ENCODE results near the gene NLRC5.
"Not testable (repeated sequence)": the region's sequence is repeated elsewhere in the genome, so short reads cannot be mapped to it uniquely, and the experiment has no call there.

NLRC5 gene

DNA sequence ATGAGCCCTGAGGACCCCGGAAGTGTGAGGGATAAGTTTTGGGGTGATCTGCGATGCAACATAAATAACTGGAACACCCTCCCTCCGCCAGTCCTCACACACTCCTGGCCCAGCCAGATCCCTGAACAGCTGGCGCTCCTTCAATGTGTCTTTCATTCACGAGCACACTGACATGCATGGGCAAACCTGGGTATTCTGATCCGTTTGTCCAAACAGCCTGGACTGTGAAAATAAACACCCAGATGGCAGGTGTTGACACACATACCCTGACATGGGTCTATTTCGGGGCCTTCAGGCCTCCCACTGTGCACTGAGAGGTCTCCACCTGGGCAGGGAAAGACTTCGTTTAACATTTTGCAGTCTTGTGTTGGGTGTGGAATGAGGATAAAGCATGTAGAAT is 100.0 kb downstream of the NLRC5 start:
- DNase-seq (ENCODE audit: low read depth), result no peak

DNA sequence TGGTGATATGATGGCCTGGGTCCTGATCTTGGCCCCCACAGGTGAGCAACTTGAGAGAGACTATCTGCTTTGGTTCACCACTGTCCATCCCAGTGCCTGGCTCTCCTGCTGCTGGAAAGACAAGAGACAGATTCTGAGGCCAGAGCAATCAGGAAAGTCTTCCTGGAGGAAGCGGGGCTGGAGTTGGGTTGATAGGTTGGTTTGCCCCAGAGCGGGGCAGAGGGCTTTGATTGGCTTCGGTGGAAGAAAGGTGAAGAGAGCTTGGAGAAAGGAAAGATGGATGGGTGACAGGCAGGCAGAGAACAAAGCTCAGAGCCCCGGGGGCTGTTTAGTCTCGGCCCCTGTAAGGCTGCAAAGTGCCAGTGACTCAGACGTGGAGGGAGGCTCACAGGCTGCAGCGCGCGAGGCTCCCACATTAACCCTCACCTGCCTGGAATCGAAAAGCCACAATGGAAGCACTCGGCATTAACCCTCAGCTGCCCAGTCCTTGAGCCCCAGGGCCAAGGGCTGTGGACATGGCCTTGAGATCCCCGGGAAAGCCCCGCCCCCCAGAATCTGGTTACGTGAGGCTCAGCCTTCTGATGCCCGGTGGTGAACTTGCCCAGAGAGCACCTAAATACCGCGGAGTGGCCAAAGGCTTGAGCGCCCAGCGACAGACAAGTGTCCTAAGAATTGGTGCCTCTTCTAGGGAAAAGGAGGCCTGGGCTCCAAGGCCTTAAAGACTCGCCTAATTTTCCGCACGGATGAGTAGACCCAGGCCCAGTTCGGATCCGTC is 102.0 kb downstream of the NLRC5 start:
- no peak for DNase-seq (ENCODE audit: low read depth)
- peak overlapping the region; percentile 61 for H3K4me3 ChIP-seq (ENCODE audit: low read depth, low read length)

More for the DNA sequence above, 100.0 kb downstream of the NLRC5 start:
- H3K4me3 ChIP-seq (ENCODE audit: low read depth, low read length), result no peak overlapping the region

- H3K4me3 ChIP-seq (ENCODE audit: low read depth, low read length), result peak within 1 kb of the TSS; percentile 61
- DNase-seq (ENCODE audit: low read depth), result no peak
Observed at GRCh38 chr16:57091975-57092785, 102.8 kb downstream of the NLRC5 start, which contains the start of gene CPNE2. Gene CPNE2 (plus strand): TSS chr16:57092583. CDS start chr16:57110743, 18,160 bp downstream.

DNA sequence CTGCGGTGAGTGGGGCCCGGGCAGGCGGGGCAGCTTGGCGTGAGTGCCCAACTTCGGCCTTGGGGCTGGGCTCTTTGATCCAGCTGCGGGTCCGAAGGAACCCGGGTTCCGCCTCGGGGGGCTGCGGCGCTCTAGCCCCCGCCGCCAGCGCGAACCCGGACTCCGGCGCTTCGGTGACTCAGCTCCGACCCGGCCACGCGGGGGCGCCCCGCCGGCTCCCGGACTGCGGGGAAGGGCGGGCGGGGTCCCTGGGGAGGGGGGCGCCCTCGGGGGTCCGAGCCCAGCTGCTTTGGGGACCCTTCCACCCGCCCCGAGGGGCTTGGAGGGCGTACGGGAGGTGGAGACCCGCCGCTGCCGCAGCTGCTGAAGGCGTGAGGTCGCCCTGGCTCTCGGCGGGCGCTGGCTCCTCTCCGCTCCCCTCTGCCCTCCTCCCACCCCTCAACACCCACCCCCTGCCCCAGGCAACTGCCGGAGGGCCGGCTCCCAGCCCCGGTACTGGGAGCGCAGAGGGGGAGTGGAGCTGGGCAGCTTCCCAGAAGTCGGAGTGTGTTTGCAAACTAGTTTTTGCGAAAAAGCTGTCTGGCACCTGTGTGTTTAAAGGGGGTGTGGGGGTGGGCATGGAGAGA is 103.5 kb downstream of the NLRC5 start:
- peak overlapping the region; percentile 61 for H3K4me3 ChIP-seq (ENCODE audit: low read depth, low read length)
- DNase-seq (ENCODE audit: low read depth), result no peak

DNA sequence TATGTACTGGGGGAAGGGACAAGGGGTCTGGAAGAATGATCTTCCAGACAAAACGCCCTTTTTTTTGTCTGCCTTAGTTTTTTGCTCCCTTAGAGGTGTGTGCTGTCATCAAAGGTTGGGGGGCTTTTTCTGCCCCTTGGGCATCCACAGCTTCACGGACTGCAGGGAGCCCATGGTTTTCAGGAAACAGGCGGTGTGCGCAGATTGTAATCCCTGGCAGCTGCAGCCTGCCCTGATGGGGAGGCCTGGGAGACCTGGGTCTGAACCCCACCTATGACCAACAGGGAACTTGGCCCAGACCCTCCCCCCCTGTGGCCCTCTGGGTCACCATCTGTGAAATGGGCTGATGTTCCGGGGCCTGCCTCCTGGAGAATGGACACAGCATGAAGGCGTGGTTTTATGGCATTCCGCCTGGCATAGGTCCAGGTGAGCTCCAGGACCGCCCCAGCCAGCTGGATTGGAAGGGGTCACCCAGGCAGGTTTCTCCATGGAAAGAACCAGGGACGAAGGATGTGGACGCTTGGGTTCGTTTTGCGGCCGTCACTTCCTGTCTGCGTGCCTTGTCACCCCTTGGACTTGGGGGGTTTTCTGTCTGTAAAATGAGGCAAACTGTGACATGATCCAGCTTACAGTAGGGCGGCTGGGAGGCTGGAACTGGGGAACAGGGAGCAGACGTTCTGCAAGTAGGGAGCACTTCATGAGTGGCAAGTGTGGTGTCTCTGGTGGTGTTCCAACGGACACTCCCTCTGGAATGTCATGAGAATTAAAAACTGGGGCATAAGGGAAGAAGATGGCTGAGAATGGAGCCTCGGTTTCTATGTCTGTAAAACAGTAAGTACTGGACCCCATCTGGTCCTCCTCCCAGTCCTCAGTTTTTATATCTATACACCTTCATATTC is 104.6 kb downstream of the NLRC5 start:
- no peak for DNase-seq (ENCODE audit: low read depth)
- peak overlapping the region; percentile 61 for H3K4me3 ChIP-seq (ENCODE audit: low read depth, low read length)

GRCh38 chr16:57094911-57095310 is 105.6 kb downstream of the NLRC5 start:
- H3K4me3 ChIP-seq (ENCODE audit: low read depth, low read length), result no peak overlapping the region
- no peak for DNase-seq (ENCODE audit: low read depth)

DNA sequence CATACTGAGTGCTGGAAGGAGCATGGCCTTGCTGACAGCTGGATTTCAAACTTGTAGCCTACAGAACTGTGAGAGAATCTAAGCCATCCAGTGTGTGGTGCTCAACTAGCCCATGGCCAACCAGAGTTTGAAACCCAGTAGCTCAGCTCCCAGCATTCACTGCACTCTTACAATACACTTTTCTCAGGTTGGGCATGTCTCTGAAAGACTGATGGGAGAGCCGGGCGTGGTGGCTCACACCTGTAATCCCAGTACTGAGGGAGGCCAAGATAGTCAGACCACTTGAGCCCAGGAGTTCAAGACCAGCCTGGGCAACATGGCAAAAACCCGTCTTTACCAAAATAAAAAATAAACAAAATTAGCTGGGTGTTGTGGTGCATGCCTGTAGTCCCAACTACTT is 106.8 kb downstream of the NLRC5 start:
- H3K4me3 ChIP-seq (ENCODE audit: low read depth, low read length), result no peak overlapping the region
- no peak for DNase-seq (ENCODE audit: low read depth)

GRCh38 chr16:57096793-57097192 is 107.4 kb downstream of the NLRC5 start:
- DNase-seq (ENCODE audit: low read depth), result no peak

DNA sequence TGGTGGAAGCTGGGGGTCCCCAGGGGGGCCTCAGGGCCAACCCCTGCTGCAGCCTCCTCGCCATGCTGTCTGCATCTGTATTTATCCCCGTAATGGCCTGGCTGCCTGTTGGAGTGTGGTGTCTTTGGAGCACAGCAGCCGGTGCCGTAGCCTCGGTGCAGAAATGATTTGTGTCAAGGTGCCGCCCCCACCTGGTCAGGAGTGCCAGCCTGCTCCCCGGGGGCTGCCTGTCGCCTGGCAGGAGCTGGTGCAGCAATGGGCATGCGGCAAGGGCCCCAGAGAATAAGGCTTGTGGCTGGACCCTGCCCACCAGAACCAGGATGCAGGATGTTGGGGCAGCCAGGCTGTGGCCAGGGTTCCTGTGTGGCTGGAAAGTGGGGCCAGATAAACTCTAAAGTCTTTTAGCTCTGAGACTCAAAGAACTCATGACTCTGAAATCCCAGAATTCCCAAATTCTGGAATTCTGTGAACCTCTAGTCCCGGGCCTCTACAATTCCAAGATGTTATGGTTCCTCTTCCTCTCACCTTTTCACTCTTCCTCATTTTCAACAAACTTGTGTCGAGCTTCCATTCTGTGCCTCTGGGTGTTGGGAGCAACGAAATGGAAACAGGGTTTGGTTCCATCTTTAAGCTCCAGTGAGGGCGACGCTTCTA is 109.0 kb downstream of the NLRC5 start:
- H3K4me3 ChIP-seq (ENCODE audit: low read depth, low read length), result no peak overlapping the region
- DNase-seq (ENCODE audit: low read depth), result no peak

More at GRCh38 chr16:57096793-57097192, 107.4 kb downstream of the NLRC5 start:
- H3K4me3 ChIP-seq (ENCODE audit: low read depth, low read length), result no peak overlapping the region

- not testable (repeated sequence) for H3K4me3 ChIP-seq (ENCODE audit: low read depth, low read length); DNase-seq (ENCODE audit: low read depth)
Observed at GRCh38 chr16:57099965-57100364, 110.6 kb downstream of the NLRC5 start.

DNA sequence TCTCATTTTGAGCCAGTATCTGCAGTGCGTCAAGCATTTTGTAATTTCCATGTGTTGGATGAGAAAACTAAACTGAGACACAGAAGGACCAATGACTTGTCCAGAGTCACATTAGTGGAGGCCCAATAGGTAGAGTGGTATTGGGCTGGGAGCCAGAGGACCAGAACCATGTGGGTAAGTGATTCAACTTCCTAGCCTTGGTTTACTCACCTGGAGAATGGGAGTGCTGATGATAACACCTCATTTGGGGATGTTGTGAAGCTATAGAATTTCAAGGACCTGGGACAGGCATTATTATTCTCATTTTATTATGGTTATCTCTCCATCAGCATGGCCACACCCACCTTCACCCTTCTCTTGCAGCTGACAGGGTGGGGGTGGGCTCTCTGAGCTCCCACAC is 111.1 kb downstream of the NLRC5 start:
- no peak overlapping the region for H3K4me3 ChIP-seq (ENCODE audit: low read depth, low read length)
- DNase-seq (ENCODE audit: low read depth), result no peak

DNA sequence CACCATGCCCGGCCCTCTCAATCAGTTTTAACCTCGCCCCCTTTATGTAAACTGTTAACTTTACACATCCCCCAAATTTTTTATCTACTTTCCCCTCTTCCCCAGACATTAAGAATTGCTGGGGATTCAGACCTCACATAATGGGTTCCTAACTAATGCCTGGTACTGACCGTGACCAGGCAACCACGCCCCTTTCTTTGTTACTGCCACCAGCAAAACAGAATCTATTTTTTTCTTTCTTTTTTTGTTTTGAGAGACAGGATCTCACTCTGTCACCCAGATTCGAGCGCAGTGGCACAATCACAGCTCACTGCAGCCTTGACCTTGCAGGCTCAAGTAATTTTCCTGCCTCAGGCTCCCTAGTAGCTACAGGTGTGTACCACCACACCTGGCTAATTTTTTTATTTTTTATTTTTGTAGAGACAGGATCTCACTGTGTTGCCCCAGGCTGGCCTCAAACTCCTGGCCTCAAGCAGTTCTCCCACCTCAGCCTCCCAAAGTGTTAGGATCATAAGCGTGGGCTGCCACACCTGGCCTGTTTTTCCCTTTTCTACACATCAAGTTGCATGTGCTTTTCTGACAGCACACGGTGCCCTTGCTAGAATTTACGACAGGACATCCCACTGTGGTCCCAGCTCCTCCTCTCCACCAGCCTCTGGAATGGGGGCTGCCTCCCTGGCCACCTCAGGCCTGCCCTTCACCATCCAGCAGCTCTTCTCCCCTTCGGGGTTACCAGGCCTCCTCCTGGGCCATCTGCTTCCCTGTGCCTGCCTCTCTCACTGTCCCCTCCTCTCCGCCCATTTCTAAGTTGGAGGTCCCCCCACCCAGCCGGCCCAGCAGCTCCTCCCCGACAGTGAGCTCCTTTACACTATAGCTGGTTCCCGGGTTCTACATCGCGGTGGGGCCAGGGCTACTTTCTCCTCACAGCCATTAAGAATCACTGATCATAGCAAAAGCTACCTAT is 113.8 kb downstream of the NLRC5 start:
- DNase-seq (ENCODE audit: low read depth), result no peak
- no peak overlapping the region for H3K4me3 ChIP-seq (ENCODE audit: low read depth, low read length)

DNA sequence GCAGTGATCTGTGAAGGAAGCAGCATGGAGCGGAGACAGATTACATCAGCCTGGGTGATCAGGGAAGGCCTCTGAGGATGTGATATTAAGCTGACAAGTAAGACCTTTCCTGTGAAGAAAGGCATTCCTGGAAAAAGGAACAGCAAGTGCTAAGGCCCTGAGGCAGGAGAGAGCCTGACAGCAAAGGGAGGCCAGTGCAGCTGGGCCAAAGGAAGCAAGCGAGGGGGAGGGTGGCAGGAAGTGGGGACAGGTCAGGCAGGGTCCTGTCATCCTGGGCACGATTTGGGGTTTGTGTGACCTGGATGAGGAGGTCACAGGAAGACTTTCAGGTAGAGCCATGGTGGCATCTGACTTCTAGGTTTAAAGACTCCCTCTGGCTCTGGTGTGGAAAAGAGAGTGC is 115.3 kb downstream of the NLRC5 start:
- no peak for DNase-seq (ENCODE audit: low read depth)
- no peak overlapping the region for H3K4me3 ChIP-seq (ENCODE audit: low read depth, low read length)

DNA sequence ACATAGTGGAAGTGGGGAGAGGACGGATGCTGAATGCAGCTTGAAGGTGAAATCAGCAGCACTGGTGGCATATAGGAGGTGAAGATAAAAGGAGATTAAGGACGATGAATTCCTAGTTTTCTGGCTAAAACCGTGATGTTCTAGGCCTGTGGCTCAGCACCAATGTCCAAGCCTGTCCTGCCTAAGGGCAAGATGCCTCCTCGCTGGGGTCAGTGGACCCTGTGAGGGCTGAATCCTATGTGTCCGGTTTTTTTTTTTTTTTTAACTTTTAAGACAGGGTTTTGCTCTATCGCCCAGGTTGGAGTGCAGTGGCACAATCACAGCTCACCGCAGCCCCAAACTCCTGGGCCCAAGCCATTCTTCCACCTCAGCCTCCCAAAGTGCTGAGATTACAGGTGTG is 115.8 kb downstream of the NLRC5 start:
- DNase-seq (ENCODE audit: low read depth), result no peak

DNA sequence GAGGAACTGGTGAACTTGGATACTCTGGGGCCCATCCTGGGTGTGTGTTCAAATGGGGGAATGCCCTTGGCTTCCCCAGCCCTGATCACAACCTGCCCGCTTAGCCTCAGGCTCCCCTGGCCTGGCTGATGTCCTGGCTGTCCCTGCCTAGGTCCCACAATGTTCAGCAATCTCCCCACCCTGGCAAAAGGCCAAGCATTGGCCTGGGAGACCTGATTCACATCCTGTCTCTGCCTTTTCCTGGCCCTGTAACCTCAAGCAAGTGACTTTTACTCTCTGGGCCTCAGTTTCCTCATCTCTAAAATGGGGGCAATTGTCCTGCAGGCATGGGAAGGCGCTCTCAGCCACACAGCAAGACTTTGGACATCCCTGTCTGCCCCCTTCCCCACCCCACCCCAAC is 117.4 kb downstream of the NLRC5 start:
- no peak for DNase-seq (ENCODE audit: low read depth)
- H3K4me3 ChIP-seq (ENCODE audit: low read depth, low read length), result no peak overlapping the region

More for the DNA sequence above, 115.8 kb downstream of the NLRC5 start:
- no peak overlapping the region for H3K4me3 ChIP-seq (ENCODE audit: low read depth, low read length)

DNA sequence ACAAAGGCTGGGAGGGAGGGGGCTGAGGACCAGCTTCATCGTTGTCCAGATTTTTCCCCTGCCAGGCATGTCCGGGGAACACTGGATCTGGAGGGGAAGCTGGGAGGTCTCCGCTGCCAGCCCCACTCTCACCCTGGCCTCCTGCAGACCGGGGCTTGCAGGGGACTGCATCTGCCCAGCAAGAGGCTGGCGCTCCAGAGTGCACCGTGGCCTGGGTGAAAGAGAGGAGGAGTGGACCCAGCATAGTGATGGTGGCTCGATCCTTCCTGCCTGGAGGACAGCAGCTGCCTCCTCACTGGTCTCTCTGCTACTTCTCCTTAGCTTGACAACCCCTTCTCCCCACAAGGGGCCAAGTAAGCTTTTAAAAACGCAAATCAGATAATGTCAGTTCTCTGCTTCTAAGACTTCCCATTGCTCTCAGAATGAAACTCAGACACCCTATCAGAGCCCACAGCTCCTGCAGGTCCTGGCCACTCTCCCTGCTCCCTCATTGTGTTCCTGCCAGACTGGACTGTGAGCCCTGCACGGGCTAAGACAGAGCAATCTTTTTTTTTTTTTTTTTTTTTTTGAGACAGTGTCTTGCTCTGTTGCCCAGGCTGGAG is 118.1 kb downstream of the NLRC5 start:
- no peak overlapping the region for H3K4me3 ChIP-seq (ENCODE audit: low read depth, low read length)
- DNase-seq (ENCODE audit: low read depth), result no peak

DNA sequence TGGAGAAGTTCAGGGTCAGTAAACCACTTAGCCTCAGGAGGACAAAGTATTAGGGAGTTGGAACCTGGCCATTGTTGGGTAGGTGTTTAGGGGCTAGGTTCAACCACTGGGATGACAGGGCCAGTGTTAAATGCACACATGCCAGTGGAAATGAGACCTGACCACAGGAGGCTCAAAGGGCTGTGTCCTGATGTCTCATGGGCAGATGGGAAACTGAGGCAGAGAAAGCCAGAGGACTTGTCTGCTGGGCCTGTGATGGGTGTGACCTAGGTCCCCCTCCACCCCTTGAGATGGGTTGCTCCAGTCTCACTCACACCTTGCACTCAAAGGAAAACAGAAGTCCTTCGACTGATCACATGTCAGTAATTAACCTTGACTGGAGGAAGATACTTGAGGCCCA is 119.1 kb downstream of the NLRC5 start:
- H3K4me3 ChIP-seq (ENCODE audit: low read depth, low read length), result no peak overlapping the region
- DNase-seq (ENCODE audit: low read depth), result no peak

All from skeletal muscle cell (primary cell).